ENCODE results near the gene DMXL1.

DNA sequence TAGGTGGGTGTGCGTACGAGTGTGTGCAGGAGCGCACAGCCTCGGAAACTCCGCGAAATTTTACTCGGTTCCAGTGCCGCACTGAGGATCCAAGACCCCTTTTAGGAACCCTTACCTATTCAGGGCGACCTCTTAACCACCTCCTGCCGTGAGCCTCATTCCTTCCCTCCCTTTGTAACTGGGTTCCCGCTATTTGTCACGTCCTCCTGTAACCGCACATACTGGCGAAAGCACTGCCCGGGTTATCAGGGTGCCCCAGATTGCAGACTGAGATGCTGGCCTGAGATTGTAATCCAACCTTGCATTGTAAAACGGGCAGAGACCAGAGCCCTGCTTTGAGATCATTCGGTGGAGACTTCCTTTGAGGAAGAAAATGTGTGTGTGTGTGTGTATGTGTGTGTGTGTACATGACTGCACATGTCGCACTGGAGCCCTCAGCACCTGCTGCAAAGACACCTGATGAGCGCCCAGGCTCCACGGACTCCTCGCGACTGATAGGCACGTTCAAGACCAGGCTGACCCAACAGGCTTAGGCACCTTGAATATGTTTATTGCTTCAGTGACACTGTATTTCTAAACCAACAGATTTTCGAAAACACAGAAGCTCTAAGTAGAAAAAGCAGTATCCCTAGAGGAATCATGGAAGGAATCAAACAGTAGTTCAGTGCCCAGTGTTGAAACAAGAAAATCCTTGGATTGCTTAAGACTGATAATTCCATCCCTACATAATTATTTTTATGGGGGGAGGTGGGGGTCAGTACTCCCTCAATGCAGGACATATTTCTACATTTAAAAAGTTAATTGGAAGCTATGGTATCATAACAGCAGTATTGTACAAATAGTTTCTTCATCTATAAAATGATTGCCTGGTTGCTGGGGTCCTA is 198.4 kb downstream of the DMXL1 start:
- TF ChIP-seq, protein P1, sequence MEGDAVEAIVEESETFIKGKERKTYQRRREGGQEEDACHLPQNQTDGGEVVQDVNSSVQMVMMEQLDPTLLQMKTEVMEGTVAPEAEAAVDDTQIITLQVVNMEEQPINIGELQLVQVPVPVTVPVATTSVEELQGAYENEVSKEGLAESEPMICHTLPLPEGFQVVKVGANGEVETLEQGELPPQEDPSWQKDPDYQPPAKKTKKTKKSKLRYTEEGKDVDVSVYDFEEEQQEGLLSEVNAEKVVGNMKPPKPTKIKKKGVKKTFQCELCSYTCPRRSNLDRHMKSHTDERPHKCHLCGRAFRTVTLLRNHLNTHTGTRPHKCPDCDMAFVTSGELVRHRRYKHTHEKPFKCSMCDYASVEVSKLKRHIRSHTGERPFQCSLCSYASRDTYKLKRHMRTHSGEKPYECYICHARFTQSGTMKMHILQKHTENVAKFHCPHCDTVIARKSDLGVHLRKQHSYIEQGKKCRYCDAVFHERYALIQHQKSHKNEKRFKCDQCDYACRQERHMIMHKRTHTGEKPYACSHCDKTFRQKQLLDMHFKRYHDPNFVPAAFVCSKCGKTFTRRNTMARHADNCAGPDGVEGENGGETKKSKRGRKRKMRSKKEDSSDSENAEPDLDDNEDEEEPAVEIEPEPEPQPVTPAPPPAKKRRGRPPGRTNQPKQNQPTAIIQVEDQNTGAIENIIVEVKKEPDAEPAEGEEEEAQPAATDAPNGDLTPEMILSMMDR (IDR thresholded peaks at IDR 0.05) = no peak
- no peak for TF ChIP-seq POLR2A (IDR thresholded peaks at IDR 0.05)

Data from Peyer's patch (tissue), 4 donors.